HG02943 (cell line): ENCODE measurements around the gene NKD2.

ENCODE experiments used
- ATAC-seq: cut with Tn5 transposase; IDR thresholded peaks from one replicate; pipeline ENCODE4 v1.9.1; 2021; ENCODE audit warnings: mild to moderate bottlenecking, low read depth, moderate library complexity; ENCODE audit not compliant: unreplicated experiment

Gene NKD2

DNA sequence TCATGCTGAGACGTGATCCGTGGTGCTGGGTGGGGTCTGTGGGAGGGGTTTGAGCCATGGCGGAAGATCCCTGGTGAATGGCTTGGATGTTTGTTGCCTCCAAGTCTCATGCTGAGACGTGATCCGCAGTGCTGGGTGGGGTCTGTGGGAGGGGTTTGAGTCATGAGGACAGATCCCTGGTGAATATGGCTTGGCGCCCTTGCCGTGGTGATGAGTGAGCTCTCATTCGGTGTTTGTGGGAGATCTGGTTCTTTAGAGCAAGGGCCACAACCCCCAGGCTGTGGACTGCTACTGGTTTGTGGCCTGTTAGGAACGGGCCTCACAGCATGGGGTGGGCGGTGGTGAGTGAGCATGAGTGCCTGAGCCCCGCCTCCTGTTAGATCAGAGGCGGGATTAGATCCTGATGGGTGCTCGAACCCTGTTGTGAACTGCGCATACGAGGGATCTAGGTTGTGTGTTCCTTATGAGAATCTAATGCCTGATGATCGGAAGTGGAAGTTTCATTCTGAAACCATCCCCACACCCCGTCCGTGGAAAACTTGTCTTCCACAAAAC, 31.2 kb downstream of the NKD2 start:
- no peak for ATAC-seq

DNA sequence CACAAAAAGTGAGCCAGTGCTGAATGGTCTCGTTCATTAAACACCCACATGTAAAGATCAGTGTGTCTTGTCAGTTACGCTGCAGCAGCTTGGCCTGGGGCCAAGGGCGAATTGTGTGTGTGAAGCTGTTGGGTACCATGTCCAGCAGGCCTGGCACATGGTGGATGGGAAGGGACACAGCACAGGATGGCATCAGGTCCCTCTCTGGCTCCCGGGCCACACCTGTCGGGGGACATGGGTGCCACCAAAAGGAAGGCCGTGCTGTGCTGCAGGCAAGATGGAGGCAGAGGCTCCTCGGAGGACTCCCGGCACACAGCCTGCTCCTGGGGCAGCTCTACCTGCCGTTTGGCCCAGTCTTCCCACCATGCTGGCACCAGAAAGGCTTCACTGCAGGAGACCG, 32.0 kb downstream of the NKD2 start:
- no peak for ATAC-seq

- no peak for ATAC-seq
Observed at GRCh38 chr5:1041225-1042143, 32.9 kb downstream of the NKD2 start.

DNA sequence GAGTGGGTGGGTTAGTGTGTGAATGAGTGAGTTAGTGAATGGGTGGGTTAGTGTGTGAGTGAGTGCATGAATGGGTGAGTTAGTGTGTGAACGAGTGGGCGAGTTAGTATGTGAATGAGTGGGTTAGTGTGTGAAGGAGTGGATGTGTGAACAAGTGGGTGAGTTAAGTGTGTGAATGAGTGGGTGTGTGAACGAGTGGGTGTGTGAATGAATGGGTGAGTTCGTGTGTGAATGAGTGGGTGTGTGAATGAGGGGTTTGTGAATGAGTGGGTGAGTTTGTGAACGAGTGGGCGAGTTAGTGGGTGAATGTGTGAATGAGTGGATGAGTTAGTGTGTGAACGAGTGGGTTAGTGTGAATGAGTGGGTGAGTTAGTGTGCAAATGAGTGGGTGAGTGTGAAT, 34.0 kb downstream of the NKD2 start:
- ATAC-seq: no peak

GRCh38 chr5:1043327-1043726, 34.7 kb downstream of the NKD2 start:
- ATAC-seq: no peak

DNA sequence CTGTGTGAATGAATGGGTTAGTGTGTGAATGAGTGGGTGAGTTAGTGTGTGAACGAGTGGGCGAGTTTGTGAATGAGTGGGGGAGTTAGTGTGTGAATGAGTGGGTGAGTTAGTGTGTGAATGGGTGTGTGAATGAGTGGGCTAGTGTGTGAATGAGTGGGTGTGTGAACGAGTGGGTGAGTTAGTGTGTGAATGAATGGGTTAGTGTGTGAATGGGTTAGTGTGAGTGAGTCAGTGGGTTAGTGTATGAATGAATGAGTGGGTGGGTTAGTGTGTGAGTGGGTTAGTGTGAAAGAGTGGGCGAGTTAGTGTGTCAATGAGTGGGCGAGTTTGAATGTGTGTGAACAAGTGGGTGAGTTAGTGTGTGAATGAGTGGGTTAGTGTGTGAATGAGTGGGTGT, 35.5 kb downstream of the NKD2 start:
- ATAC-seq: no peak

DNA sequence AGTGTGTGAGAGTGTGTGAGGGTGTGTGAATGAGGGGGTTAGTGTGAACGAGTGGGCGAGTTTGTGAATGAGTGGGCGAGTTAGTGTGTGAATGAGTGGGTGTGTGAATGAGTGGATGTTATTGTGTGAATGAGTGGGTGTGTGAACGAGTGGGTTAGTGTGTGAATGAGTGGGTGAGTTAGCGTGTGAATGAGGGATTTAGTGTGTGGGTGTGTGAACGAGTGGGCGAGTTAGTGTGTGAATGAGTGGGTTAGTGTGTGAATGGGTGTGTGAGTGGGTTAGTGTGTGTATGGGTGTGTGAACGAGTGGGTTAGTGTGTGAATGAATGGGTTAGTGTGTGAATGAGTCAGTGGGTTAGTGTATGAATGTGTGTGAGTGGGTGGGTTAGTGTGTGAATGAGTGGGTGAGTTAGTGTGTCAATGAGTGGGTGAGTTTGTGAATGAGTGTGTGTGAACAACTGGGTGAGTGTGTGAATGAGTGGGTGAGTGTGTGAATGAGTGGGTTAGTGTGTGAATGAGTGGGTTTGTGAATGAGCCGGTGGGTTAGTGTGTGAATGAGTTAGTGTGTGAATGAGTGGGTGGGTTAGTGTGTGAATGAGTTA, 37.5 kb downstream of the NKD2 start:
- no peak for ATAC-seq

- no peak for ATAC-seq
Observed at GRCh38 chr5:1047332-1047965, 38.8 kb downstream of the NKD2 start.

- no peak for ATAC-seq
Observed at GRCh38 chr5:1048162-1048721, 39.6 kb downstream of the NKD2 start.

GRCh38 chr5:1048861-1049838, 40.5 kb downstream of the NKD2 start:
- ATAC-seq: no peak

DNA sequence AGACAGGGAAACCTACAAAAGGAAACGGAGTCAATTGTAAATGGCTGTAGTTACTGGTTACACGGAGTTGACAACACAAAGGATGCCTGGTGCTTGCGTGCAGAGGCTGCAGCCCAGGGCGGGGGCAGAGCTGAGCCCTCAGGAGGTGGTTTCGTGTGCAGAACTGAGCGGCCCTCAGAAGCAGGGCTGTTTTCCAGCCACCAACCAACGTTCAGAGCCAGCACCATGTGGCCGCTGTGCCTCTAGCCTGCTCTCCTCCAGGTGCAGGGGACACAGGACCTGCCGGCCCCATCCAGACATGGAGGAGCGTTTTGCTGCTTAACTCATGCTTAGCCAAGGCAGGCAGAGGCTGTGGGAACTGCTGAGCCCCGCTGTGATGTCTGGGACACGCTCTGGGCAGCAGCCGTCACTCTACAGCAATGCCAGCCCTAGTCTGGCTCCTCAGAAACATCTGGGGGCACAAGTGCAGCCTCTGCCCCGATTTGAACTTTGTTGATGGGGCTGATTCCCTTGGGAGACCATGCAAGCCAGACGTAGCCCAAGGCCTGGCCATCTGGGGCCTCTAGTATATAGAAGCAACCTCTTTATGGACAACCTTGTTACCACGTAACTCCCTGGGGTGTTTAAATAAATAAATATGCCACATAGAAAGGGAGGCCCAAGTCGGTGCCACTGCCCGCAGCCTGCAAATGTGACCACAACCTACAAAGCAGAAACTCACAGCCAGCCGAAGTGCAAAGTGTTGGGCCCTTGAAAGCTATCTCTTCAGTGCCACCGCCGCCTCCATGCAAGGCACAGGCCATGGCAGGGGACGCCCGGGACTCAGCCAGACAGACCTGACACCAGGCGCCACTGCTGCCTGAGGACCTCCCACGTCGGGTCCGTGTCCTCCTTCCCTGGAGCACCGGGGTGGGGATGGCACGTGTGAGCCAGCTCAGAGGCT, 42.1 kb downstream of the NKD2 start:
- no peak for ATAC-seq

- no peak for ATAC-seq
Observed at GRCh38 chr5:1051366-1051720, 42.7 kb downstream of the NKD2 start.

DNA sequence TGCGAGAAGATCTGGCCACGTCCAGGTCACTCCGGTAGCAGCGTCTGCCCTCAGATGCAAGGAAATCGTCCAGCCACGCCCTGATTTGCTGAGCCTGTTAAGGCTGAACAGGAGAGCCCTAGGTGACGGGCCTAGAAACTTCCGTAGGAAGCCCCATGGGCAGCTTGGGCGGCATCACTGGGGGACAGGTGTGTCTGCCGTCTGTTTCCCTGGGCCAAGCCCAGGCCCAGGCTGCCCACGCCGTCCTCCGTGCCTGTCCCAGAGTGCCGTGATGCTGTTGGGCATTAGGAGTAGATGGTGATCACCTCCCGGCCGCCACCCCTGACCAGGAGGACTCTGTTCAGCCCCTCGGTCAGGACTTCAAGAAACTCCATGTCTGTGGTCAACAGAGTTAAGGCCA, 43.5 kb downstream of the NKD2 start:
- no peak for ATAC-seq

GRCh38 chr5:1052641-1053390, 44.2 kb downstream of the NKD2 start:
- ATAC-seq: no peak

DNA sequence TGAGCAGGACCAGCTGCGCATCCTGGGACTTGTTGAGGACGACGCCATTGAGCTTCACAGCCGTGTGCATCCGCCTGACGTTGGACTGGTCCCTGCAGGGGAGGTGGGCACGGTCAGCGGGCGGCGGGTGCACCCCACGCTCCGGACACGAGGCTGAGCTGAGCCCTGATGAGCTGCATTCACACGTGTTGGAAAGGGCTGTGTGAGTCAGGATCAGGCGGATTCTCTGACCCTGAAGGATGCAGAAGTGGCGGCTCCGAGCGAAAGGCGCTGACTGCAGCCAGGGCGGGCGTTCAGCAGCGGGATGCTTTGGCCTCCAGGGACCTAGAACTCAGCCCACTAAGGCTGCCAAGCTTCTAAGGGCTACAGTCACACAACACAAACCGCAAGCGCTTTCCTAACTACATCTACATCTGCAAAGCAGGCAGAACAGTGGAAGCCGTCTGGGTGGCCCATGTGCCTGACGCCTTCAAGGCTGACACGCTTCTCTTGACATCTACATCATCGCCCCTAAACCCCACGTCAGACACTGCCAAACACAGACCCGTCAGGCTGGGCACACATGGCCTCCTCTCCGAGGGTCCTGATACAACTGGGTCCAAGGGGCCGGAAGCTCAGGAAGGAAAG, 44.9 kb downstream of the NKD2 start:
- ATAC-seq: no peak

- no peak for ATAC-seq
Observed at GRCh38 chr5:1054018-1054798, 45.6 kb downstream of the NKD2 start.
